Spinal cord (tissue), 10 donors: ENCODE data around the gene STARD5. TPM values are rescaled to one million over a fixed set of nuclear protein-coding genes. Genes with fewer than 3 reads are reported as not detected.
A peak's percentile ranks its signal among the peaks of the same experiment; 100 is the strongest.

Source experiments
- DNase-seq, 6 donors: peaks; one replicate each; pipeline versions ENCODE4 v3.0.0 to v3.0.0-alpha.2; 2013 to 2015; ENCODE audit warnings: low spot score in 6 of 6, low read depth in 4 of 6
- H3K27ac ChIP-seq: one replicate; pipeline ENCODE4 v1.5.1; 2013; ENCODE audit warnings: low read depth, low read length, control low read depth
- H3K27me3 ChIP-seq: one replicate; pipeline ENCODE4 v1.6.1; 2013; ENCODE audit warnings: low read length; ENCODE audit not compliant: control insufficient read depth, insufficient read depth
- H3K36me3 ChIP-seq: one replicate; pipeline ENCODE4 v1.6.1; 2013; ENCODE audit warnings: low read length; ENCODE audit not compliant: control insufficient read depth, insufficient read depth
- H3K4me1 ChIP-seq: one replicate; pipeline ENCODE4 v1.6.1; 2013; ENCODE audit warnings: low read length; ENCODE audit not compliant: control insufficient read depth, insufficient read depth
- H3K4me3 ChIP-seq: one replicate; pipeline ENCODE4 v1.5.1; 2013; ENCODE audit warnings: low read depth, low read length, control low read depth
- H3K9me3 ChIP-seq: one replicate; pipeline ENCODE4 v1.6.1; 2013; ENCODE audit warnings: low read length; ENCODE audit not compliant: control insufficient read depth, insufficient read depth
- WGBS: methylation state at CpG from one replicate; pipeline ENCODE4 v1.1.5; 2013; ENCODE audit warnings: missing lambda C conversion rate; ENCODE audit not compliant: insufficient coverage; 5-methylcytosine and 5-hydroxymethylcytosine counted together
- polyA plus RNA-seq, 2 donors: library from polyadenylated mRNA; unstranded; fragments of 120-200 nt; gene quantifications; one replicate each; pipeline ENCODE4 v1.2.1, GENCODE V29; 2013; ENCODE audit not compliant: insufficient read length in 2 of 2
- total RNA-seq, 2 donors: library from RNA; depleted of rRNA in 1 of 2; stranded (reverse); fragments of 120-200 nt in 1 of 2; fragments of >200 nt in 1 of 2; gene quantifications; one replicate each; pipeline versions ENCODE4 v1.2.3 to v1.2.4, GENCODE V29; 2013 to 2014
- donor health status: healthy.

STARD5 gene
- total and polyA plus RNA-seq, 4 donors, result 2.7 to 4.5 (median 3.8) TPM

DNA sequence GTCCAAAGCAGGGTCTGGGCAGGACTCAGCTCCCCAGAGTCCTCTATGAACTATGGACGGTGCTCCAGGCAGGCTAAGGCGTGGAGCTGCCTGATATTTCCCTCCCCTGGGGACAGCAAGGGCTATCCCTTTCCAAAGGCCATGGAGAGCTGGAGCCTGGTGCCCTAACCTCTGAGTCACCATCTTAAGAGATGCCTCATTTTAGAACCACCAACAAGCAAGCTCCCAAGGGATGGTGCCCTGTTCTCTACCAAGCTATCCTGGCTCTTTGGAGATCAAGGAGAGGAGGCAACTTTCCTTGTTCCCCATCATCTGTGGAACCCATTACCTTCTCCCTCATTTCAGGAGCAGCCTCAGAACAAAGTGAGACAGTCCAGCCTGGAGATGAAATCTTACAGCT is 15.7 kb downstream of the STARD5 start:
- Histone ChIP-seq H3K9me3 (no peaks in the 10 kb centered on the region), H3K36me3 (peaks cover 8% of the 10 kb centered on the region), H3K4me1 (peaks cover 8% of the 10 kb centered on the region), H3K4me3 (no peak overlapping the region), H3K27me3 (no peaks in the 10 kb centered on the region), H3K27ac (no peak overlapping the region)
- no peak for DNase-seq
- WGBS, result 92% methylated on average over 2 of the region's 2 CpGs

DNA sequence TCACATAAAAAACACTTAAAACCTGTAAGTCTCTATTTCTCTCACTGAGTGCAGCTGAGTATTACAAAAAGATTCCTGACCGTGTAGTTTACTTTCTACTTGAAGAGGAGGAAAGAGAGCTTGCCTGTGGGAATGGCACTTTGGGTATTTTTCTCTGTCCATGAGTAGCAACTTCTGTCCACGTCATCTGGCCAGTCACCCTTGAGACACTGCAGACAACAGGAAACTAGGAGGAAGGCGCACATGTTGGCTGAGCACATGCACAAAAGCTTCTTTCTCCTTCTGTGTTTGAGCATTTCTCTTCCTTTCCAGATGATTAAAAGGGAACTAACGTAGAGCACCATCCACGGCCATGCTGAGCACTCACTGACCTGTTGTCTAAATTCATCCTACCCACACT is 19.7 kb downstream of the STARD5 start:
- H3K9me3 ChIP-seq, result no peaks in the 10 kb centered on the region
- no peaks in the 10 kb centered on the region for H3K27me3 ChIP-seq
- H3K27ac ChIP-seq, result peak overlapping the region; percentile 27
- peak in 2 of 6 donors; percentile 27 to 36 for DNase-seq
- WGBS, result 44% methylated on average over 3 of the region's 5 CpGs
- no peaks in the 10 kb centered on the region for H3K36me3 ChIP-seq
- no peak overlapping the region for H3K4me3 ChIP-seq
- H3K4me1 ChIP-seq, result peaks cover 9% of the 10 kb centered on the region

DNA sequence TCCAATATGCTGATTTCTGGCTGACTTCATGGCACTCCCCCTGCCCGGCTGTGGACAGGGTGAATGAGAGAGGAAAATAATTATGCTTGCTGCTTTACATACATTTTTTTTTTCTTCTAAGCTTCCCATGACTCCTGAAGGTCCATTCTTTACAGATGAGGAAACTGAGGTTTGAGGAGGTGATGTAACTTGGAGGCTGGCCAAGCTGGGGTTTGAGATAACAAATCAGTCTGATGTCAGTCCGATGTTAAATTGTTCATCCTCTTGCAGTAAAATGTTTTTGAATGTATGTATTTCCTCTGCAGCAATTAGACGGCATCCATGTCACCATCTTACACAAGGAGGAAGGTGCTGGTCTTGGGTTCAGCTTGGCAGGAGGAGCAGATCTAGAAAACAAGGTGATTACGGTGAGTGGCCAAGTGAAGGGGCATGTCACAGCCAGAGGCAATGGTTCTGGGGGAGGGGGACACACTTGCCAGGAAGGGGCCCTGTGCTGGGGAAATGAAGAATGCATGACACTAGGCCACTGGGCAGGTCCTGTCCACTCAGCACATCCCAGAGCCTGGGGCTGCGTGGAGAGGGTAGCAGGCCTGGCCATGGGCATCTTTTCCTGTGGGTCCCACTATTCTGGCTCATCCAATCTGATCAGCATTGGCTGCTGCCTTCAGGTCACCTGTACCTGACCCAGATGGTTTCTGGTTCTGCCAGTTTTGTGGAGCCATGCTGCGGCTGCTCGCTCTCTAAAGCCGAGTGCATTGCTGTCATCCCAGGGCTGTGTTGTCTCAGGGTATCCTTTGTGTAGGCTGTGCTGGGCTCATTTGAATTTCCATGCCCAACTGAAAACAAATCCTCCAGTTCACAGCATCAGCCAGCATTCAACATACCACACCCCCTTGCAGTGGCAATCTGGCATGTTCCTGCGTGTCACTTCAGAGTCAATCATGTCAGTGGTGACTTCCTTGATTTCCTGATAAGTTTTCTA is 20.4 kb downstream of the STARD5 start:
- Histone ChIP-seq H3K27ac (peak overlapping the region; percentile 27), H3K9me3 (no peaks in the 10 kb centered on the region), H3K4me1 (peaks cover 9% of the 10 kb centered on the region), H3K36me3 (no peaks in the 10 kb centered on the region), H3K27me3 (no peaks in the 10 kb centered on the region), H3K4me3 (no peak overlapping the region)
- WGBS, result 74% methylated on average over 5 of the region's 9 CpGs
- DNase-seq, result peak in 2 of 6 donors; percentile 36 to 39

DNA sequence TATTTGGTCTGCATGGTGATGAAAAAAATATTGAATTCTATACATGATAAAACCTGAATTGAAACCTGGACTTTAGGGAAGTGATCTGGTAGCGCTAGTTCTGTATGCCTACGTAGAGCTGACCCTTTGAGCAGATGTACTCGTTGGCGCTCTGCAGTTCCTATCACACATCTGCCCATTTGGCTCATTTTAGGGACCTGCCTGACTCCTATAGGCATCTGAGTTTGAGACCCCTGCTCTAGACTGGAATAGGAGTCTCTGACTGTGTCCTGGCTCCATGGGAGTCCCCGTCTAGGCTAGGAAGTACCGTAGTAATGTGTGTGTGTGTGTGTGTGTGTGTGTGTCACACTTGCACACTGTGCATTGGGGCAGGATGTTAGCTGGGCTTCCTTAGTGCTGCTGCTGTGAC is 21.2 kb downstream of the STARD5 start:
- DNase-seq, result no peak
- Histone ChIP-seq H3K27me3 (no peaks in the 10 kb centered on the region), H3K4me3 (no peak overlapping the region), H3K9me3 (no peaks in the 10 kb centered on the region), H3K36me3 (no peaks in the 10 kb centered on the region), H3K27ac (no peak overlapping the region), H3K4me1 (peaks cover 9% of the 10 kb centered on the region)
- 84% methylated on average over 6 of the region's 6 CpGs for WGBS

DNA sequence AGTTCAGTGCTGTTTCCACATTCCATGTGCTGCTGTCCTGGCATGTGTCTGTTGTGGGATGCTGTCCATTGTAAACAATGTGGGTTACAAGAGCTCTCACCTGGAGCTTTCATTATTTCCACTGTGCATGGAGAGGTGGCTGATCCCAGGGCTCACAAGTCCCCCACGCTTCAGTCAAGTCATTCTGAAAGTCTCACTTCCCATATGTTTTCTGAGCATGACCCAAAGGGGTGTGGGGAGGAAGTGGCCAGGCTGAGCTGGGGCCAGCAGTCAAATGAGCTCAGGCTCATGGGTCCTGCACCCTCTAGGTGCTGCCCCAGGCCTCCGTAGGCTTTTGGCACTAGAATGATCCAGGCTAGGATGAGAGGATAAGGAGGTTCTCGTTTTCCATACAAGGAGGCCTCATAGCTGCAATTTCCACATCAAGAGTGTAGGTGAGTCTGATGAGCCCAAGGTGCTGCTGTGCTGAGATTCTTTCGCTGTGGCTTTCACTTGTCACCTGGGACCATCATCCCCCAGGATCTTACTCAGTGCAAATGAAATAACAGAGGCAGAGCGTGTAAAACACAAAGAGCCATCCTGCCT is 22.0 kb downstream of the STARD5 start:
- Histone ChIP-seq H3K9me3 (no peaks in the 10 kb centered on the region), H3K4me1 (peaks cover 9% of the 10 kb centered on the region), H3K27me3 (no peaks in the 10 kb centered on the region), H3K36me3 (no peaks in the 10 kb centered on the region), H3K27ac (no peak overlapping the region), H3K4me3 (no peak overlapping the region)
- DNase-seq, result no peak
- WGBS, result 94% methylated on average over 3 of the region's 5 CpGs

DNA sequence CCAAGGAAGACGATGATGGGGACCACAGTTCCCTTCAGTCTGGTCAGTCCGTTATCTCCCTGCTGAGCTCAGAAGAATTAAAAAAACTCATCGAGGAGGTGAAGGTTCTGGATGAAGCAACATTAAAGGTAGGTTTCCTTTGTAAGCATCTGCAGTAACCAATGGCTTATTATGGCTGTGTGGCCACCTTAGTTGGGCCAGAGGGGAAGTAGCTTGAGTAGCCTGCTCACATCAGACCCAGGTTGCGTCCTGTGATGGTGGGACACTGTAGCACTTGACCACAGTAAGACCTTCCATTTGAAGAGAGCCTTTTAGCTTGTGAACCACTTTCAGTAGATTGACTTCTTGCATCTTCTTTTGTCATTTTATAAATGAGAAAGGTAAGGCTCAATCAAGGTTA is 22.6 kb downstream of the STARD5 start:
- no peaks in the 10 kb centered on the region for H3K27me3 ChIP-seq
- no peak overlapping the region for H3K27ac ChIP-seq
- no peak overlapping the region for H3K4me3 ChIP-seq
- no peak for DNase-seq
- peaks cover 9% of the 10 kb centered on the region for H3K4me1 ChIP-seq
- WGBS, result 98% methylated on average over 4 of the region's 4 CpGs
- no peaks in the 10 kb centered on the region for H3K36me3 ChIP-seq
- no peaks in the 10 kb centered on the region for H3K9me3 ChIP-seq

DNA sequence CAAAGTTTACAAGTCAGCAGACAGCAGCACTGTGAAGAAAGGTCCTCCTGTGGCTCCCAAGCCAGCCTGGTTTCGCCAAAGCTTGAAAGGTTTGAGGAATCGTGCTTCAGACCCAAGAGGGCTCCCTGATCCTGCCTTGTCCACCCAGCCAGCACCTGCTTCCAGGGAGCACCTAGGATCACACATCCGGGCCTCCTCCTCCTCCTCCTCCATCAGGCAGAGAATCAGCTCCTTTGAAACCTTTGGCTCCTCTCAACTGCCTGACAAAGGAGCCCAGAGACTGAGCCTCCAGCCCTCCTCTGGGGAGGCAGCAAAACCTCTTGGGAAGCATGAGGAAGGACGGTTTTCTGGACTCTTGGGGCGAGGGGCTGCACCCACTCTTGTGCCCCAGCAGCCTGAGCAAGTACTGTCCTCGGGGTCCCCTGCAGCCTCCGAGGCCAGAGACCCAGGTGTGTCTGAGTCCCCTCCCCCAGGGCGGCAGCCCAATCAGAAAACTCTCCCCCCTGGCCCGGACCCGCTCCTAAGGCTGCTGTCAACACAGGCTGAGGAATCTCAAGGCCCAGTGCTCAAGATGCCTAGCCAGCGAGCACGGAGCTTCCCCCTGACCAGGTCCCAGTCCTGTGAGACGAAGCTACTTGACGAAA is 24.2 kb downstream of the STARD5 start:
- no peak for DNase-seq
- 96% methylated on average over 13 of the region's 14 CpGs for WGBS
- peaks cover 9% of the 10 kb centered on the region for H3K4me1 ChIP-seq
- no peaks in the 10 kb centered on the region for H3K27me3 ChIP-seq
- H3K36me3 ChIP-seq, result no peaks in the 10 kb centered on the region
- H3K9me3 ChIP-seq, result no peaks in the 10 kb centered on the region
- H3K4me3 ChIP-seq, result no peak overlapping the region
- H3K27ac ChIP-seq, result no peak overlapping the region

DNA sequence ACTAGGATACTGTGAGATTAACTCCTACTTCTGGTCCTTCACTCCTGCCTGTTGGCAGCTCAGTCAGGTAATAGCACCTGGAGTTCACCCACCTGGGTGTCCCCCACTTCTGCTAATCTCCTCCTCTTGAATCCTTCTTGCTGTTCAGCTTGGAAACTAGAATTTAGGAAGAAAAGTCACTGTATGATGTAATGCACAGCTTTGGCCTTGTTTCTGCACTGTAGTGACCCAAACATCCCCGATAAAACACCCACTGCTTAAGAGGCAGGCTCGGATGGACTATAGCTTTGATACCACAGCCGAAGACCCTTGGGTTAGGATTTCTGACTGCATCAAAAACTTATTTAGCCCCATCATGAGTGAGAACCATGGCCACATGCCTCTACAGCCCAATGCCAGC is 24.8 kb downstream of the STARD5 start:
- Histone ChIP-seq H3K27me3 (no peaks in the 10 kb centered on the region), H3K9me3 (no peaks in the 10 kb centered on the region), H3K4me3 (no peak overlapping the region), H3K27ac (no peak overlapping the region), H3K36me3 (no peaks in the 10 kb centered on the region), H3K4me1 (peaks cover 14% of the 10 kb centered on the region)
- WGBS, result 95% methylated on average over 3 of the region's 3 CpGs
- DNase-seq, result no peak

DNA sequence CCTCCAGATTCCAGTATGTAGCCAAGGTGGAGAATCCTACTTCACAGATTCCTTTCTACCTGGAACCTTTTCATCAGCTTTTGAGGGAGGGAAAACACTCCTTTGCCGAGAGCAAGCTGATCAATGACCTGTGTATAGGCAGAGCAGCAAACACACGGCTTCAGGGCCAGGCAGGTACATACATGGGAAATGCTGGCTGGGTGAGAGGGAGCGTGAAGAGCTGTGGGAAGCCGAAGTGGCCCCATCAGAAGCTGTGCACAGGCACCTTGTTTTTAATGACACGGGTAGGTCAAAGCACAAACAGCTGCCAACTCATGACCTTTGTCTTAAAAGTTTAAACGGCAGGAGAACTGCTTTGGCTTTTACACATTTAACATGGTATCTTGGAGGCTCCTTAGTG is 25.3 kb downstream of the STARD5 start:
- Histone ChIP-seq H3K4me1 (peaks cover 10% of the 10 kb centered on the region), H3K9me3 (no peaks in the 10 kb centered on the region), H3K36me3 (no peaks in the 10 kb centered on the region), H3K27me3 (no peaks in the 10 kb centered on the region), H3K27ac (no peak overlapping the region), H3K4me3 (no peak overlapping the region)
- 84% methylated on average over 6 of the region's 6 CpGs for WGBS
- DNase-seq, result no peak
